Measurements from ENCODE around the gene LTBR.
"Not testable (repeated sequence)": the region's sequence is repeated elsewhere in the genome, so short reads cannot be mapped to it uniquely, and the experiment has no call there.

Gene LTBR

GRCh38 chr12:6426882-6427671, 43.1 kb downstream of the LTBR start:
- H3K4me3 ChIP-seq (replicated peaks in 1 of 2; ENCODE audit: low read depth in 2 of 2, low read length in 2 of 2): no peak overlapping the region
- no peak for TF ChIP-seq CTCF (IDR thresholded peaks at IDR 0.05; ENCODE audit: low read depth, low read length)
- DNase-seq (ENCODE audit: low read depth in 2 of 2): no peak

GRCh38 chr12:6427796-6428195, 43.8 kb downstream of the LTBR start:
- H3K4me3 ChIP-seq (replicated peaks in 1 of 2; ENCODE audit: low read depth in 2 of 2, low read length in 2 of 2); DNase-seq (ENCODE audit: low read depth in 2 of 2): not testable (repeated sequence)

GRCh38 chr12:6428326-6428725, 44.4 kb downstream of the LTBR start:
- no peak overlapping the region for H3K4me3 ChIP-seq (replicated peaks in 1 of 2; ENCODE audit: low read depth in 2 of 2, low read length in 2 of 2)
- TF ChIP-seq CTCF (IDR thresholded peaks at IDR 0.05; ENCODE audit: low read depth, low read length): no peak
- DNase-seq (ENCODE audit: low read depth in 2 of 2): no peak

- DNase-seq (ENCODE audit: low read depth in 2 of 2): peak; percentile 99
- TF ChIP-seq CTCF (IDR thresholded peaks at IDR 0.05; ENCODE audit: low read depth, low read length): no peak
- H3K4me3 ChIP-seq (replicated peaks in 1 of 2; ENCODE audit: low read depth in 2 of 2, low read length in 2 of 2): peak overlapping the region; percentile 20 to 25
Measured at GRCh38 chr12:6430124-6430989, 46.4 kb downstream of the LTBR start.

GRCh38 chr12:6432991-6433390, 49.0 kb downstream of the LTBR start:
- no peak overlapping the region for H3K4me3 ChIP-seq (replicated peaks in 1 of 2; ENCODE audit: low read depth in 2 of 2, low read length in 2 of 2)
- TF ChIP-seq CTCF (IDR thresholded peaks at IDR 0.05; ENCODE audit: low read depth, low read length): no peak
- no peak for DNase-seq (ENCODE audit: low read depth in 2 of 2)

GRCh38 chr12:6434205-6435140, 50.5 kb downstream of the LTBR start:
- TF ChIP-seq CTCF (IDR thresholded peaks at IDR 0.05; ENCODE audit: low read depth, low read length): no peak
- no peak for DNase-seq (ENCODE audit: low read depth in 2 of 2)
- H3K4me3 ChIP-seq (replicated peaks in 1 of 2; ENCODE audit: low read depth in 2 of 2, low read length in 2 of 2): no peak overlapping the region
